Activated CD8-positive, alpha-beta memory T cell treated with anti-CD3 and anti-CD28 coated beads, Interleukin-2, amount 50 U/mL, for 24 hours (primary cell): ENCODE results near the gene GNB4.

Experiments used
- DNase-seq: peaks from one replicate; pipeline ENCODE4 v3.0.0-alpha.2; 2020; ENCODE audit errors: extremely low read depth

GNB4 gene

GRCh38 chr3:179451265-179452175 lies at the start of gene GNB4:
Gene GNB4 (minus strand): TSS chr3:179451470. CDS start chr3:179426200, 25,270 bp downstream.
- no peak for DNase-seq

GRCh38 chr3:179495483-179495882 lies 44.2 kb upstream of the GNB4 start:
- DNase-seq = no peak

GRCh38 chr3:179493260-179493659 lies 42.0 kb upstream of the GNB4 start:
- no peak for DNase-seq

GRCh38 chr3:179488213-179488612 lies 36.9 kb upstream of the GNB4 start:
- no peak for DNase-seq

GRCh38 chr3:179486806-179487205 lies 35.5 kb upstream of the GNB4 start:
- no peak for DNase-seq

GRCh38 chr3:179482857-179483256 lies 31.6 kb upstream of the GNB4 start:
- DNase-seq = no peak

- no peak for DNase-seq
Observed at GRCh38 chr3:179476215-179476614, 24.9 kb upstream of the GNB4 start.

GRCh38 chr3:179474480-179474879 lies 23.2 kb upstream of the GNB4 start:
- DNase-seq = no peak

- DNase-seq = no peak
Observed at GRCh38 chr3:179473565-179473964, 22.3 kb upstream of the GNB4 start.

- no peak for DNase-seq
Observed at GRCh38 chr3:179464323-179465092, 13.2 kb upstream of the GNB4 start.

GRCh38 chr3:179463319-179463718 lies 12.0 kb upstream of the GNB4 start:
- DNase-seq = no peak

- no peak for DNase-seq
Observed at GRCh38 chr3:179460260-179460659, 9.0 kb upstream of the GNB4 start.

GRCh38 chr3:179455954-179456353 lies 4.7 kb upstream of the GNB4 start:
- DNase-seq = no peak

GRCh38 chr3:179454887-179455286 lies 3.6 kb upstream of the GNB4 start:
- no peak for DNase-seq

GRCh38 chr3:179453967-179454366 lies 2.7 kb upstream of the GNB4 start:
- no peak for DNase-seq

- no peak for DNase-seq
Observed at GRCh38 chr3:179452872-179453271, 1.6 kb upstream of the GNB4 start.

- no peak for DNase-seq
Observed at GRCh38 chr3:179452176-179452564, 900 bp upstream of the GNB4 start.

- DNase-seq = no peak
Observed at GRCh38 chr3:179450901-179451264, 387 bp downstream of the GNB4 start.

- DNase-seq = no peak
Observed at GRCh38 chr3:179450261-179450701, 989 bp downstream of the GNB4 start.

- no peak for DNase-seq
Observed at GRCh38 chr3:179449636-179450035, 1.6 kb downstream of the GNB4 start.

- DNase-seq = no peak
Observed at GRCh38 chr3:179447251-179447650, 4.0 kb downstream of the GNB4 start.

GRCh38 chr3:179446501-179446900 lies 4.8 kb downstream of the GNB4 start:
- no peak for DNase-seq

- DNase-seq = no peak
Observed at GRCh38 chr3:179438841-179439240, 12.4 kb downstream of the GNB4 start.
